Endothelial cell of hepatic sinusoid (primary cell): ENCODE measurements around the gene LYRM4.
"Not testable (repeated sequence)": the region's sequence is repeated elsewhere in the genome, so short reads cannot be mapped to it uniquely, and the experiment has no call there.

Experiments used
- in situ Hi-C: cut with HindIII; loops from 2 replicates; pipeline ENCODE4 v1.10.0; 2017; ENCODE audit warnings: low sequenced_read_pairs

The LYRM4 gene

GRCh38 chr6:5125152-5126006 is 135.4 kb downstream of the LYRM4 start:
- in situ Hi-C loops, result no loop called here

DNA sequence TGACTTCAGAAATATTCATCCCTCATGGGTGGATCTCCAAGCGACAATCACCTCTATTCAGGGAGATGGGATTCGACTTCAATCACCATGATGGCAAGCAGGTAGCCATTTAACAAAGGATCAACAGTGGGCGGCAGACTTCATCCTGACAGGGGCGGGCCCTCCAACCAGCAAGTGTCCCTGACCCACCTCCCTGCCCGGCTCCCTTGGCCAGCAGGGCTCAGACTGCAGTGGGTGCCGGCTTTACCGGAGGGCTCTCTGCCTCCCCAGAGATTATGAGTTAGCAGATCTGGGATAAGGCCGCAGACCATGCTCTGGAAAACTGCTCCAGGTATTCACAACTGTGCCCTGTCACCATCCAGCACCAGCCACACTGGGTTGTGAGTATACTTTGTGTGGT is 136.2 kb downstream of the LYRM4 start:
- in situ Hi-C loops, result no loop called here

GRCh38 chr6:5123296-5124143 is 137.2 kb downstream of the LYRM4 start:
- in situ Hi-C loops, result no loop called here

DNA sequence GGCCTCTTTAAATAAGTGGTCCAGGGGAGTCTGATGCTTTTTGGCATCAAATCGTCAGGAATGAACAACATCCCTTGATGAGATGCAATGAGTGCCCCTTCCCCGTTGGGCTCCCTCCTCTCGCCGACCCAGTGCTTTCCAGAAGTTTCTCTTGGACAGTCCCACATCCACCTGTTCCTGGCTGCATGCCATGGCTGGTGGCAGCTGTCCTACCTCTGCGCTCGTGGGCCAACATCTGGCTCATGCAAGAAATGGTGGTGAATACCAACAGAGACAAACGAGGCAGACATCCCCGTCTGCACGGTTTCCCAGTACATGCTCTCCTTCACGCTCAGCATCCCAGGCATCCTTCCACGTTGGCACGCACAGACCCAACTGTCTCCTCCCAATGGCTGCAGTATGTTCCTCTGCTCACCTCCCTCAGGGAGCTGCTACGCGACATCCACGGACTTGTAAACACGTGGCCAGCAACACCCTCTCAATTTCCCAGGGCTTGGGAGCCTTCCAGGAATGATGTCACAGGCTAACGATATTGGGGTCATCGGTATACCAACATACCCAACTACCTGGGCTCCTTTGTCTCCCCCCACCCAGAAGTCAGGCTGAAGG is 138.1 kb downstream of the LYRM4 start:
- in situ Hi-C loops, result no loop called here

- in situ Hi-C loops, result no loop called here
Measured at GRCh38 chr6:5121956-5122355, 138.8 kb downstream of the LYRM4 start.

GRCh38 chr6:5121479-5121878 is 139.3 kb downstream of the LYRM4 start:
- in situ Hi-C loops, result no loop called here

GRCh38 chr6:5120543-5120942 is 140.2 kb downstream of the LYRM4 start:
- in situ Hi-C loops, result not testable (repeated sequence)

GRCh38 chr6:5120011-5120410 is 140.7 kb downstream of the LYRM4 start:
- in situ Hi-C loops, result no loop called here

- in situ Hi-C loops, result no loop called here
Measured at GRCh38 chr6:5119090-5119951, 141.4 kb downstream of the LYRM4 start.

- in situ Hi-C loops, result no loop called here
Measured at GRCh38 chr6:5116243-5116991, 144.3 kb downstream of the LYRM4 start.

DNA sequence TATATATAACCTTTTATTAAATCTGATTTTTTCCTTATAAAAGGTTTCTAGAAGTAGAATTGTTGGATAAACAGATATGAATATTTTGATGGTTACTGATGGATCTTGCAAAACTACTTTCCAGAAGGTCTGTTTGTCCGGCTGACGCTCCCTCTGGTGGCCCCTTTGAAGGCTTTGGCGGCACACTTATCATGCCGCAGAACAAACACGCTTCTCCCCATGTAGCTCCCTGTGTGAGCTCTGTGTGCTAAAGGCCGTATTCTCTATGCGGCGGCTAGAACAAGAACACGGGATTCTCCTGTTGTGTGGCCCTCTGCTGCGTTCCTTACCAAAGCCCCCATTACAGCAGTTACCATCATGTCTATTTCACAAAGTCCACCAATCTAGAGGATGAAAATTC is 145.6 kb downstream of the LYRM4 start:
- in situ Hi-C loops, result no loop called here

- in situ Hi-C loops, result no loop called here
Measured at GRCh38 chr6:5113096-5113495, 147.7 kb downstream of the LYRM4 start.

DNA sequence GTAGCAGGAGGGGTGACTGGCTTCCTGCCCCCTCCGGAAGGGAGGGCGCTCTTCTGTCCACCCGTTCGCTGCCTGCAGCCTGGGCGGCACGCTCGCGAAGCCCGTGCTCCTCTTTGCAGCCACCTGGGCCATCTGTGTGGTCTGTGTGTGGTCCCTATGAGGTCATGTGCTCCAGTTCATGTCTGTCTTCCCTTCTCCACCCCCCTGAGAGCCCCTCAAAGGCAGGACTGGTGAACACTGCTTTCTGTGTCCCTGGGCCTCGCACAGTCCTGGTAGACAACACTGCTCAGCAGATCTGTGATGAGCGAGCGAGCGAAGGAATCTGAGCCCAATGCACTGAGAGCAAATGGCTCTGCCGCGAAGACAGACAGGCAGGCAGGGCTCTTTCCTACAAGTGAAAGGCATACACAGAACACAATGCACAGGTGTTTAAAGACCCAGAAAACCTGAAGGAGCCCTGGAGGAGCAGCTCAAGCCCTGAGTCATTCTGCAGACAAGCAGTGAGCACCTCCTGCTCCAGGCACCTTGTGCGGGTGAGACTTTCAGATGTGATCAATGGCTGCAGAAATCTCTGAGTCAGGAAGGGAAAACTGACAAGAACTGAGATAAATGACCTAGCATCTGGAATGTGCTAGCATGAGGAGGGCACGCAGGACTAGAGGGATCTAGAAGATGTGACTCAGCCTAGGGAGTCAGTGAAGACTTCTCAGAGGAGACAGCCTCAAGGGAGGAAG is 148.5 kb downstream of the LYRM4 start:
- in situ Hi-C loops, result no loop called here

DNA sequence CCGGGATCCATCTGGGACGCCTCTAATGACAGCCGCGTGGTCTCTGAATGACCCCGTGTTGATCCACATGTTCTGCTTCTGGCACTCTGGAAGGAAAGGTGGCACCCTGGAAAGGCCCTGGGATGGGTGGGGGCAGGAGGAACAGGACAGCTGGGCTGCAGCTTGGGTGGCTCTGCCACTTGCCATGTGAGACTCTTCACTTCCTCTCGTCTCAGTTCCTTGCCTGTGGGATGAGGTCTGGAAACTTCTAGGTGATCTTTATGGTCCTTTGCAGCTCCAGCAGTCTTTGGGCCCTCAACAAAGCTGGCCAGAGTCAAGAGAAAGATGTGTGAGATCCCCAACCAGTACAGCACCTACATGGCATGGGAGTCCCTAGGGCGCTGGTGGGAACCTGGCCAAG is 149.1 kb downstream of the LYRM4 start:
- in situ Hi-C loops, result no loop called here

DNA sequence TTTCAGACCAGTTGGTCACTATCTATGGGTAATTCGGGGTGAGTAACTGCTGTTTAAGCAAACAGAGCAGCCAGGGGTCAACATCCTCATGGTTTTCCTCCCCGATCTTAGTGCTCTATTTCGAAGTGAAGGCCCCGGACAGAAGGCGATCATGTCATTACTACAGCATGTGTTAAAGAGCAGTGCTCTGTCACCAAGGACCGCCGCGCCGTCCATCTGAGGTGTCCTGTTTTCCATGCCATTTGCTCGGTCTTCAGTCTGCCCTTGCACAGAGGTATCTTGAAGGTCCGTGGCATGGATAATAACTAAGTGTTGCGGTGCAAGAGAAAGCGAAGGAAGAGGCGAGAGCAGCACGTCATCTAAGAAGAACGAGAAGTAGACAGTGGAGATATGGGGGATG is 150.5 kb downstream of the LYRM4 start:
- in situ Hi-C loops, result no loop called here

- in situ Hi-C loops, result no loop called here
Measured at GRCh38 chr6:5109436-5109835, 151.3 kb downstream of the LYRM4 start.

- in situ Hi-C loops, result no loop called here
Measured at GRCh38 chr6:5108536-5109150, 152.1 kb downstream of the LYRM4 start.

- in situ Hi-C loops, result no loop called here
Measured at GRCh38 chr6:5108068-5108467, 152.7 kb downstream of the LYRM4 start.

DNA sequence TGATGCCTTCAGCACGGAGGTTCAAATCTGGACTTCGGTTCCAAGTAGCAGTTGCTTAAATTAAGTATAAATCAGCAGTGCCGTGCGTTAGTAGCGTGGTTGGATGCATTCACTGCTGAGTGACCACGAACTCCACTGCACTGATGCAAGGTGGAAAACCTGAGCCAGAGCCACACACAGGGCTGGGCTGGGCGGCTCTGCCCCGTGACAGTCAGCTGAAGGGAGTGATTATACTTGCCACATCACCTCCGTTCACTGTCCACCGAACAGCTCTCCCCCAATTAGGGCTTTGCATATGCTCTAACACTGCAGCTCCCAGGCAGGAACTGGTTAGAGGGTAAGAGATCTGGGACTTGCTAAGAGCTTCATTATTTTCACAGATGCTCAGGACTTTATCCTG is 153.4 kb downstream of the LYRM4 start:
- in situ Hi-C loops, result no loop called here
